ENCODE measurements around the gene GAGE10.
"Not testable (repeated sequence)": the region's sequence is repeated elsewhere in the genome, so short reads cannot be mapped to it uniquely, and the experiment has no call there.

Gene GAGE10

DNA sequence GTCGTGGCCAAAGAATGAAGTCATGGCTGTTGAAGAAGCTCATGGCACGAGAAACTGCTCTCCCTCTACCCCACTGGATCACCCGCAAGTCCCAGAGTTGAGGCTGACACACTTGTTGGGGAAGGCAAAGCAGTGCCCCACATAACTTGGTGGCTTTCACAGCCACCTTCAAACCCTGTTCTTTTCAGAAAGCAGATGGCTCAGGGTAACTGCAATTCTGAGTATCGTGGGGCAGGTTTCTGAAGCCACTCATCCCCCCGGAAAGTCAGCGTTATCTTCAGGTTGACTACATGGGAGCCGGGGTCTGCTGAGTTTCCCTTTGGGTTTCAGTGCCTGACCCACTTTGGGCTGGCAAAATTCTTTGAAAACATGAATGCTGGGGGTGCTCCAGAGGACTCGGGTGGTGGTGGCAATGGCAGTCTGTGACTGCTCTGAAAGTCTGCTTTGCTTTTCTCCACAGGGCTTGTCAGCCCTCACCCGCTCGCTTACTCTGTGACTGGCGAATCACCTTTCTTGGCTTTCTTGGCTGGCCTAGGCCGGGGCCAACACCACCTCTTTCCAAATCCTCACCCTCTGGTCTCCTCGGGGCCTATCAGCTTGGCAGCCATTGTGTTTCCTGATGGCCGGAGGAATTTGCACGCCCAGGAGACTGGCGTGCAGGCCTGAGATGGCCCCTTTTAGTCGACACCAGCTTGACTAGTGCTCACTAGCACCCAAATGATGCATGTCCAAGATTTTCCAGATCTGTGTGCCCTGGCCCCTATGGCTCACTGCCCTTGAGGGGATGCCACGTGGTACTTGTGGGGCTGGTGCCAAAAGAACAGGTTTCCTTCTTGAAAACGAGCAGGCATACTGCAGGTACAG is 26.5 kb upstream of the GAGE10 start:
- DNase-seq (ENCODE audit: low read depth), result no peak

DNA sequence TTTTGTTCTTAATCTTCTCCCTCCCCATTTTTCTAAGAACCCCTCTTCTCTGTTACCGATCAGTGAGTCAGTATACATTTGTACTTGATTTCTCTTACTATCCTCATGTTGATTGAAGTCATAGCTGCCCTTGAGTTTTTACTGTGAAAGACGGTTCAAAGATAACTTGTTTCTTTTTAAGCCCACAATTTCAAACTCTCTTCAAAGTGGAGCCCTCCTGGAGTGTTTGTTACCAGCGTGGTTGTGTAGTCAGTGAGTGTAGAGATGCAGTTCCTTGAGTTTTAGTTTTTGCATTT is 26.0 kb upstream of the GAGE10 start:
- DNase-seq (ENCODE audit: low read depth), result no peak

DNA sequence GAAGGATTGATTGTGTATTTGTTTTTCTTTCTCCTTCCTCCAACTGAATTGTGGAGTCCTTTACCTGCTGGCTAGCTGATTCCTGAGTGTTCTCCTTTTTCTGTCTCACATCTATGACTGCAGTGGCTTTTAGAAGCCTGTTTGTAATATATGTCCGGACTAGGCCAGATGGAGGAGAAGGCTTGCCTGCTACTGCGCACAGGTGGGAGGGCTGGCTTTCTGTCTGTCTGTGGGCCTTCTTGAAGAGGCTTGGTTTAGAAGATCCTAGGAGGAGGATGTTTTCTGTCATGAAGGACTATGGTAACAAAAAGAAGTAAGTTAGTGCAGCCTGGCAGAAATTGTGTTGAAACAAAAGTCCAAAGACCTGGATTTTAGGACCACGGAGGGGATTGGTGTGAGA is 25.4 kb upstream of the GAGE10 start:
- DNase-seq (ENCODE audit: low read depth), result no peak

DNA sequence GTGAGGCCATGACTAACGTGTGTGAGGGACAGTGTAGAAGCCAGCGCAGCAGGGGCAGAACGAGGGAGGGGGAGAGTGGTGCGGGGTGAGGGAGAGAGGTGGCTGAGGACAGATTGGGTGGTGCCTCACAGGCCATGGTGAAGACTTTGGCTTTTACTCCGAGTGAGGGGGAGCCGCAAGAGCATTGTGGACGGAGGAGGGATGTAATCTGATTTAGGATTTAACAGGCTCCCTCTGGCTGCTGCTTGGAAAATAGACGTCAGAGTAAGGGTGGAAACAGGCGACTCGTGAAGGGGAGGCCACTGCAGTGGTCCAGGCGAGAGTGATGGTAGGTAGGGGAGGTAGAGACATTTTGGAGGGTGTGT is 20.8 kb upstream of the GAGE10 start:
- DNase-seq (ENCODE audit: low read depth), result no peak

DNA sequence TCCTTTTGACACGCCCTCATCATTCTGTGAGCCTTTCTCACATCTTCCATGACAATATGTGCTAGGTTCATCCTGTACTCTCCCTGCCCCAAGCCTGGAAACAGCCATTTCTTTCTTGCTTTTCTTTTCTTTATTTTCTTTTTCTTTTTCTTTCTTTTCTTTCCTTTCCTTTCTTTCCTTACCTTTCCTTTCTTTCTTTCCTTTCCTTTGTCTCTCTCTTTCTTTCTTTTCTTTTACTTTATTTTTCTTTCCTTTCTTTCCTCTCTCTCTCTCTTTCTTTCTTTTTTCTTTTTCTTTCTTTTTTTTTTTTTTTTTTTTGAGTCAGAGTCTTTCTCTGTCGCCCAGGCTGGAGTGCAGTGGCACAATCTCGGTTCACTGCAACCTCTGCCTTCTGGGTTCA is 19.2 kb upstream of the GAGE10 start:
- DNase-seq (ENCODE audit: low read depth), result no peak

DNA sequence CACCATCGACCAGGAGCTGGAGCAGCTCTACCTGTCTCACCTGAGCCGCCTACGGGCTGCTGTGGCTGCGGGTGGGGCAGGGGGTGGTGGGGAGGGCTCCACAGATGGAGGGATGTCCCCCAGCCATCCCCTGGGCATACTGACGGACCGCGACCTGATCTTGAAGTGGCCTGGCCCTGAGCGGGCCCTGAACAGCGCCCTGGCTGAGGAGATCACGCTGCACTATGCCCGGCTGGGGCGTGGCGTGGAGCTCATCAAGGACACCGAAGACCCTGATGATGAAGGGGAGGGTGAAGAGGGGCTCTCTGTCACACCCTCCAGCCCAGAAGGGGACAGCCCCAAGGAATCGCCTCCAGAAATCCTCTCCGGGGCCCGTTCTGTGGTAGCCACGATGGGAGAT is 17.3 kb upstream of the GAGE10 start:
- no peak for DNase-seq (ENCODE audit: low read depth)

DNA sequence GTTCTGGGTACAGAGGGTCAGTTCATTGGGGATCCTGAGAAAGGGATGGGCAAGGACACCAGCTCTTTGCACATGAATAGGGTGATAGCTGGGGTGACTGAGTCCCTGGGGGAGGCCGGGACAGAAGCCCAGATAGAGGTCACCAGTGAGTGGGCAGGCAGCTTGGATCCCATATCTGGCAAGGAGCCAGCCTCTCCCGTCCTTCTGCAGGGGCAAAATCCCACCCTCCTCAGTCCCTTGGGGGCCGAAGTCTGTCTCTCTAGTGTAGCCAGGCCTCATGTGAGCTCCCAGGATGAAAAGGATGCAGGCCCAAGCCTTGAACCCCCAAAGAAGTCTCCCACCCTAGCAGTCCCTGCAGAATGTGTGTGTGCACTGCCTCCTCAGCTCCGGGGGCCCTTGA is 16.9 kb upstream of the GAGE10 start:
- no peak for DNase-seq (ENCODE audit: low read depth)

DNA sequence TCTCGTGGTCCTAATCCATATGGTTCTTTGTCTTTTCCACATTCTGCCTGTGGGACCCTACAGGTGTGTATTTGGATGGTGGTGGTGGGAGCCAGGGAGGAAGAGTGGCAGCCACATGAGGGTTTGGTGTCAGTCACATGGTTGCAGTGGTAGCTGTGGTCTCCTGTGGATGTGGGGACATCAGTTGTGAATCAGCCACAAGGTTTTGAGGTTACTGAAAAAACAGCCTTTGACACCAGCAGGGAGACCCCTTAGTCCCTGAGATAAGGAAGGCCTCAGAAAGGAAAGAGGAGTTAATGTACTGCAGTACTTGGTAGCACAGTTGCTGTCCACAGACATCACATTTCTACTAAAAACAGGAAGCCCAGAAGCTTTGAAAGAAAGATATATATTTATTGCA is 15.8 kb upstream of the GAGE10 start:
- no peak for DNase-seq (ENCODE audit: low read depth)

DNA sequence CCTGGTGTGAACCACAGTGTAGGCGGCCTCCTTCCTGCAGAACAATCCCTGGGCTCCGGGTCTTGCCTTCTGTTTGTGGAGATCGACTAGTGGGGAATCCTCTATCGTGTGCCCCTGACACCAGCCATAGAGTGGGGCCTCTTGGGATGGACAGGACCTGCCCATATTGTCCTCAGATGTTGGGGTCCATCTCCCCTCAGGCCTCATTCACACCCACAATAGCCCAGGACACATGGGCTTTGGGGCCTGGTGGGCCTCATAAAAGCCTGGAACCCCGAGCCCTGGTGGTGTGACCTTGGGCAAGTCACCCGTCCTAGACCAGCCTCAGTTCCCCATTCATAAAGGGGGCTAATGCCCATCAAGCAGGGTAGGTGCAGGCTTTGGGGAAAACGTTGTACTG is 13.2 kb upstream of the GAGE10 start:
- DNase-seq (ENCODE audit: low read depth), result no peak

DNA sequence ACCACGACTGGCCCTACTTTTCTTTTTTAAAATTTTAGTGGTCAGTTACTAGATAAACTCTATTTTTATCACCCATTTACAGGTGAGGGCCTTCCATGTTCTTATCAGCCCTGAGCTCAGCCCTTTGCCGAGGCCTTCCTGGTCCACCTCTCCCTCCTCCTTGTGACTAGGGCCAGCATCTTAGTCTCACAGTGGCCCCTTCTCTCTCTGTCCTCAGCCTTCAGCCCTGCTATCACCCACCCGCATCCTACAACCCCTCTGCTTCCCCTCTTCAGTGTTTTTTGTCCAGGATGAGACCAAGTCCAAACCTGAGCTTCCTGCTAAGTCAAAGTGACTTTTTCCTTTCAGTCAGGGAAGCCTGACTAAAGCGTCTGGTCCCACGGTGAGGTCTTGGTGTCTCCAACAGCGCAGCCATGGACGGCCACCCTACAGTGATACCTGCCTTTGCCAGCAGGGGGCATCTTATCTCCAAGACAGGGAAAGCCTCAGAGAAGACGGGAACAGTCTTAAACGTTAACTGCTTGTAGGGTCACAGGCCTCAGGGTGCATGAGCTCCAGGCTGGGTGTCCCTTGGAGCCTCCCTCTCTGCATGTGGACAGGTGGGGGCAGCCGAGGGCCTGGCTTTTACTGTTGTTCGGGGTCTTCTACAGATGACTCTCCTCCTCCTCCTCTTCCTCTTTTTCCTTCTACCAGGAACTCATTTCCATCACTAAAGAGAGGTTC is 11.7 kb upstream of the GAGE10 start:
- DNase-seq (ENCODE audit: low read depth), result peak; percentile 55

DNA sequence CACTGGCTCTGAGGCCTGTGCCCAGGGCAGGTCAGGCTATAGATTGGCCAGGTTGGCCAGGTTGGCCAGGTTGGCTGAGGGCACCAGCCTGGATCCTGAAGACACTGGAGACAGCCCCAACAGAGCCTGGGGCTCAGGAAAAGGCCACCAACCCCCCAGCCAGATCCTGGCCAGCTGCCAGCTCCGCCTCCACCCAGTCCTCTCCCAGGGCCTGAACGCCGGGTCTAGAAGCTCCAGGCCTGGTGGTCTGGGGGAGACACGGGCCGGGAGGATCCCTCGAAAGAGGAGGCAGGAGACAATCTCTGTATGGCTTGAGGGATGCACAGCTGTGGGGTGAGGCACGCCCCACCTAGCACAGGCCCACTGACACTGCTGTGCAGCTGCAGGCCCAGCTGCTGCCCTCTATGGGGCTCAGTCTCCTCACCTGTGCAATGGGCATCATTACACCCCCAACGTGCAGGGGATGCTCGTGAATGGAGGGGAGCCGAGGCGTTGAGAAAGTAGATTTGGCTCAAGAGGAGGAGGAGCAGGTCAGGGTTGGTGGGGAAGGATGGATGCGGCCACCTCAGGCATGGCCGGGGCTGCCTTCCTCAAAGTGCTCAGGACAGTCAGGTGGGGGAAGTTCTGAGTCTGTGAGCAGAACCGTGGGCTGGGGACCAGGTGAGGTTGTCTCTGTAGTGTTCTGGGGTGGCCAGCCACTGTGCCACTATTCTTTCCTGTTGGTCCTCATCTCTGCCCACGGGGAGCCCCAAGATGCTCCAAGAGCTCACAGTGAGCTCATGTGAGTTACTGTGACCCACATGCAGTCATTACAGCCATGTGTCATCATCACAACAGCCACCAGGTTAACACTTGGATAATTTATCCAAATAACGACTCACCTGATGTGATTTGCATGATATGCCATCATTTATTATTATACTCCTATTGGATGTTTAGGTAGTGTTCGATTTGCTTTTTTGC is 10.8 kb upstream of the GAGE10 start:
- DNase-seq (ENCODE audit: low read depth), result no peak

DNA sequence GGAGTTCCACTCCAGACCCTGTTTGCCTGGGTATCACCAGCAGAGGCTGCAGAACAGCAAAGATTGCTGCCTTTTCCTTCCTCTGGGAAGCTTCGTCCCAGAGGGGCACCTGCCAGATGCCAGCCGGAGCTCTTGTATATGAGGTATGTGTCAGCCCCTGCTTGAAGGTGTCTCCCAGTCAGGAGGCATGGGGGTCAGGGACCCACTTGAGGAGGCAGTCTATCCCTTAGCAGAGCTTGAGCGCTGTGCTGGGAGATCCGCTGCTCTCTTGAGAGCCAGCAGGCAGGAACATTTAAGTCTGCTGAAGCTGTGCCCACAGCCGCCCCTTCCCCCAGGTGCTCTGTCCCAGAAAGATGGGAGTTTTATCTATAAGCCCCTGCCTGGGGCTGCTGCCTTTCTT is 4.2 kb upstream of the GAGE10 start:
- DNase-seq (ENCODE audit: low read depth), result not testable (repeated sequence)

DNA sequence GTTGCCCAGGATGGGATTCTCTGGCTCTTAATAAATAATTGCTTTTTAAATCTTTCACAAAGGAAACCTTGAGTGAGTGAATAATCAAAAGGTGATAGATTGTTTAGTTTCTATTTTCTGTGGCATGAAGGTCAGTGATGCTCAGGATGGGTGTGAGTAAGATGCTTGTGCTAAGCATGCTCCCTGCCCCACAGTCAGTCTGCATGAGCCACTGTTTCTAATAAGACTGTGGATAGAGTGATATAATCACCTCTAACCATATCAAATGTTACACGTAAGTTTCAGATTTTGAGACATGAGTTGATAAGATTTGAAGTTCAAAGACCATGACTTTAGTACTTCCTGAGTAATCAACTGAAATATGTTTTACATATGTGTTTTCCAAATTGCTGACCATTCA is 2.7 kb upstream of the GAGE10 start:
- DNase-seq (ENCODE audit: low read depth), result no peak

DNA sequence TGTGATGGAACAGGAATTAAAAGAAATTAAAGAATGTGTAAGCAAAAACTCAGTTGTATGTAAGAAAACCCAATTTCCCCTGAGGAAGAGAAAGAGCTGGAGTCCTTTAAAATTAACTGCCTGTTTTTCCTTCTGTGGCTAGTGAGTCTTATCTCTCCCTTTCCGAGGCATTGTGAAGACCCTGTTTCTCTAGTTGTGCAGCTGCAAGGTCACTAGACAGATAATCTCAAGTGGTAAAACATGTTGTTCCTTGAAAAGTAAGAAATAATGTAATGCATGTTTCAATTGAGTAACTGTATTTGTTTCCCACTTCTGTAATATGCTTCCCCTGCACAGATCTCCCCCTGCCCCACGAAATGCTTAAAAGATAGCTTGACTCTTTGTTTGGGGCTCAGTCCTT is 4.3 kb downstream of the GAGE10 start:
- not testable (repeated sequence) for DNase-seq (ENCODE audit: low read depth)

DNA sequence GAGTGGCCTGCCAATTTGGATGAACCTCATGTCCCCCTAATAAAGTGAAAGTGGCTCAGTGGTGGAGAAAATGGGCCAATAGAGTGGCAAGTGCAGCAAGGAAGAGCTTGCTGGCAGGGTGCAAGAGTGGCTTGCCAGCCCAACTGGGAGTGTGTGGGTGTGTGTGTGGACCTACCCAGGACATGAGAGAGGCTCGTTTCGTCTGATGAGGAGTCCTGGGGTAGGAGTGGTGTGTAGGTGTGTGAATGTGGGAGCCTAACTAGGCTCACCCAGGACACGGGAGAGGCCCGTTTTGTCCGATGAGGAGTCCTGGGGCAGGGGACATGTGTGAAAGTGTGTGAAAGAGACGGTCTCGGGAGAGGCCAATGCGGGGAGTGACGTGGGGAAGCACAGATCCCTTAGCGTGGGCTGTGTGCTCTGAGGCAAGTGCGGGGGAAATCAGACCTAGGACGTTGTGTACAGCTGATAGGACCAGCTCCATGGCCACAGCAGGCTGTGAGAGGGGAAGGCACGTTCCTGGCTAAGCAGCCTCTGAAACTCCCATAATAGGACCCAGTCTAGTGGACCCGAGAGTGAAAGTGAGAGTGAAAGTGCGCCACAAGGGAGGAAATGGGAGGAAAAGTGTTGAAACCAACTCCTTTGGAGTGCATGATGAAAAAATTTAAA is 5.3 kb downstream of the GAGE10 start:
- peak; percentile 3 for DNase-seq (ENCODE audit: low read depth)

DNA sequence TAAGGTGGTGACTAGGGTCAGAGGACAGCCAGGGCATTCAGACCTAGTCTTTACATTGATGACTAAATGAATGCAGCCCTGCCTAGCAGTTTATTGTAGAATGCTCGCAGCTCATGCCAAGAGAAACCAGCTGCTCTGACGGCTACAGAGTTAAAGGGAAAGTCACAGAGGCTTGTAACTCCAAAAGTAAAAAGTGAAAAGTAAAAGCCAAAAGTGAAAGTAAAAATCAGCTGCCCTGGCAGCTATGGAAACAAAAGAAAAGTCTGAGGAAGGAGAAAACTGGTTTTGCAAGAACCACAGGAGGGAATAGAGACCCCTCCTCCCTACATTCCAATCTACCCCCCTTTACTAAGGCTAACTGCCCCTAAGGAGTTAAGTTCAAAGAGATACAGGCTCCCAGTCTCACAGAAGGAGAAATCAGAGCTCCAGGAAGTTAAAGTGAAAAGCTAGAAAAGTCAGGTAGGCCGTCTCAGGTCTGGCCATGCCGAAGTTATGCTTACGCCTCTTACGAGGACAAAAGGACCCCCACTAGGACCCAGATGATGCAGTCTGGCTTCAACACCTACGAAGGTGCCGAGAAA is 6.0 kb downstream of the GAGE10 start:
- DNase-seq (ENCODE audit: low read depth), result peak; percentile 0

DNA sequence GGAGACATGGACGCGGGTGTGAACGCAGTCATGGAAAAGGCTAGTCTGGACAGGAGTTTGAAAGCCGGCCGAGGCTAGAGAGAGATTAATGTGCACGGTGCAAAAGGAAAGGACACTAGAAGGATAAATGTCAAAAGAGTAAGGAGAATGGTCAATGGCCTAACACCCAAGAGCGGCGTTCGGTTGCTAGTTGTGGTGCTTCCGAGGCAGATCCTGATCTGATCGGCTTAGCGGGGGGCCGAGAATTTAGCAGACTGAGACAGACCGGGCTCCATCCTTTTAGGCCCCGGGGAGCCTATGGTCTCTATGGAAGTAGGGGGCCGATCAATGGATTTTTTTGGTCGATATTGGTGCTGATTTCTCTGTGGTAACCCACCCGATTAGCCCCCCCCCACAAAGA is 6.9 kb downstream of the GAGE10 start:
- DNase-seq (ENCODE audit: low read depth), result no peak

DNA sequence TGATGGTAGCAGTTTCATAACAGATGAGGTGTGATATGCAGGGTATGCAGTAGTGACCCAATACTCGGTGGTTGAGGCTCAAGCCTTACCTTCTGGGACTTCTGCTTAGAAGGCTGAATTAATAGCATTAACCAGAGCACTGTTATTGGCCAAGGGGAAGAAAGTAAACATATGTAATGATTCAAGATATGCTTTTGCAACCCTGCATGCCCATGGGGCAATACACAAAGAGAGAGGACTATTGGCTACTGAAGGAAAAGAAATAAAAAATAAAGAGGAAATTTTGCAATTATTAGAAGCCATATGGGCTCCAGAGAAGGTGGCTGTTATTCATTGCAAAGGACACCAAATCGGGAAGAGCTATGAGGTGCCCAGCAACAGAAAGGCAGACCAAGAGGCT is 8.7 kb downstream of the GAGE10 start:
- no peak for DNase-seq (ENCODE audit: low read depth)

DNA sequence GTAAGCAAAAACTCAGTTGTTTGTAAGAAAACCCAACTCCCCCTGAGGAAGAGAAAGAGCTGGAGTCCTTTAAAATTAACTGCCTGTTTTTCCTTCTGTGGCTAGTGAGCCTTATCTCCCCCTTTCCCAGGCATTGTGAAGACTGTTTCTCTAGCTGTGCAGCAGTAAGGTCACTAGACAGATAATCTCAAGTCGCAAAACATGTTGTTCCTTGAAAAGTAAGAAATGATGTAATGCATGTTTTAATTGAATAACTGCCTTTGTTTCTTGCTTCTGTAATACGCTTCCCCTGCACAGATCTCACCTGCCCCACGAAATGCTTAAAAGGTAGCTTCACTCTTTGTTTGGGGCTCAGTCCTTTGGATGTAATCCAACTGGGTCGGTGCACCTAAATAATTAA is 12.6 kb downstream of the GAGE10 start:
- DNase-seq (ENCODE audit: low read depth), result no peak

DNA sequence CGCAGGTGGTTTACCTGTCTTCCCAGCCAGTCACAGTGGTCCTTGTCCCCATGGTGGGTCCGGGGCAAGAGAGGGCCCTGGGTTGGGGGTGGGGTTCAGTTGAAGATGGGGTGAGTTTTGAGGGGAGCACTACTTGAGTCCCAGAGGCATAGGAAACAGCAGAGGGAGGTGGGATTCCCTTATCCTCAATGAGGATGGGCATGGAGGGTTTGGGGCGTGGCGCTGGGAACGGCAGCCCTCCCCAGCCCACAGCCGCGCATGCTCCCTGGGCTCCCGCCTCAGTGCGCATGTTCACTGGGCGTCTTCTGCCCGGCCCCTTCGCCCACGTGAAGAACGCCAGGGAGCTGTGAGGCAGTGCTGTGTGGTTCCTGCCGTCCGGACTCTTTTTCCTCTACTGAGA is 18.3 kb downstream of the GAGE10 start, which contains the start of gene GAGE12J:
Gene GAGE12J, plus strand, starts transcription at position 301 of the 400 bp plus-strand sequence. CDS start 1,157 bp downstream, outside the sequence.
- not testable (repeated sequence) for DNase-seq (ENCODE audit: low read depth)

DNA sequence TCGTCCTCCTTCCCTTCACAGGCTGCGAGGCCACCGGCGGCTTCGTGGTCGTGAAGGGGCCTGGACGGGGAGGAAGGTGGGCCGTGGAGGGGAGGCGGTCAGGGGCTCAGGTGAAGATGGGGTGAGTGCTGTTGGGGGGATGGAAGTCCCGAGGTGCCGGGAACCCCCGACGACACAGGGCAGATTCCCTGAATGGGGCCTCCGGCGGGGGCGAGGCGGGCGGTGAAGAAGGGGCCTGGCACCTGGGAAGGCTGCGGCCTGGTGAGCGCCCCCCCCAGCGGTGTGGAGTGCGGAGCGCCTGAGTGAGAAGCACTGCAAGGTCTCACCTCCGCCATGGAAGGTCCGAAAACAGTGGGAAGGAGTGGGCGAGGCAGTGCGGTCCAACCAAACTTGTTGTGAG is 18.8 kb downstream of the GAGE10 start:
- DNase-seq (ENCODE audit: low read depth), result not testable (repeated sequence)

DNA sequence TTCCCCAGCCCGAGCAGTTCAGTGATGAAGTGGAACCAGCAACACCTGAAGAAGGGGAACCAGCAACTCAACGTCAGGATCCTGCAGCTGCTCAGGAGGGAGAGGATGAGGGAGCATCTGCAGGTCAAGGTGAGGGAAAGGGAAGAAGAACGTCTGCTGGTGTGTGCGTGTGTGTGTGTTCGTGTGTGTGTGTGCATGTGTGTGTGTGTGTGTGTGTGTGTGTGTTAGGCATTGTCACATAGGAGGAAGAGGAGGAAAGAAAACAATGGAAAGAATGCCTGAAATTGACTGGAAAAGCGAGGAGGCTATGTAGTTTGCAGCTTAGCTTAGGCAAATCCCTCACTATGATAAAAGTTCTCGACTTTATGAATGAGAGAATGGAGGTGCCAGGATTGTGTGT is 20.3 kb downstream of the GAGE10 start:
- DNase-seq (ENCODE audit: low read depth), result not testable (repeated sequence)
